ENCODE data around the gene GABRE.

Gene GABRE

DNA sequence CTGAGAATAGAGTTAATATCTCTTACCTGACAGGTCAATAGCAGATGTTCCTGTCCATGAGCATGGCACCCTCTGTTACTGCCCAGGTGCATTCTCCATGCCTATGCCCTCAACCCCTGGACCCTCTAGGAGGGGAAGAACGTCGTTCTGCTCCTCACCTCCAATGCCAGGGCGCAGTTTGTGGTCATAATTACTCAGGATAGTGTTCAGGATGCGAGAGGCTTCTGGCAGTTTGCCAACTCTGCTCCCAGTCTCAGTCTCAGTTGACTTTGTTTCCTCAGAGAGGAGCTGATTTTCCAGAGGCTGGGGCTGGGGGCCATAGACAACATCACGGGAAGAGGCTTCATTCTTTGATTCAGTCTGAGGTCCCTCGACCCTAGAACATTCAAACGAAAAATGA, 4.4 kb downstream of the GABRE start:
- no peaks in the 10 kb centered on the region for H3K9me3 ChIP-seq (ENCODE audit: low read length)
- H3K36me3 ChIP-seq (ENCODE audit: insufficient read depth, low read length): no peaks in the 10 kb centered on the region
- no peak overlapping the region for H3K9ac ChIP-seq (ENCODE audit: low read length)

DNA sequence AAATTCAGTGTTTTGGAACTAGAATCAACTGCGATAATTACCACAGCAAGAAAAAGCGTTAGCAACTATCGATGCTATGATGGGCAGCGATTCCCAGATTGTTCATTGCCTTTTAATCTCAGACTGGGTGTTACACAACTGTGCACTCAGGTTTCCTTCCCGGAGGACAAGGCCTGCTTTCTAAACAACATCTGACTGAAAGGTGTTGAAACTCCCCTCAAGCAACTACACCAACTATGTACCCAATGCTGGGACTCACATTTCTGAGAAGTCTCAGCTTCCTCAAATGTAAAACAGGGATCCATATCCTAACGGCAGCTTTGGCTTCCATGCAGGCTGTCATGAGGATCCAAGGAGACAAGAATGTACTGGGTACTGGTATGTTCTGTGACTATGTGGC, 8.2 kb downstream of the GABRE start:
- no peak overlapping the region for H3K4me2 ChIP-seq (ENCODE audit: low read length)
- no peak overlapping the region for H2AFZ ChIP-seq (ENCODE audit: low read length)
- TF ChIP-seq, protein P1, sequence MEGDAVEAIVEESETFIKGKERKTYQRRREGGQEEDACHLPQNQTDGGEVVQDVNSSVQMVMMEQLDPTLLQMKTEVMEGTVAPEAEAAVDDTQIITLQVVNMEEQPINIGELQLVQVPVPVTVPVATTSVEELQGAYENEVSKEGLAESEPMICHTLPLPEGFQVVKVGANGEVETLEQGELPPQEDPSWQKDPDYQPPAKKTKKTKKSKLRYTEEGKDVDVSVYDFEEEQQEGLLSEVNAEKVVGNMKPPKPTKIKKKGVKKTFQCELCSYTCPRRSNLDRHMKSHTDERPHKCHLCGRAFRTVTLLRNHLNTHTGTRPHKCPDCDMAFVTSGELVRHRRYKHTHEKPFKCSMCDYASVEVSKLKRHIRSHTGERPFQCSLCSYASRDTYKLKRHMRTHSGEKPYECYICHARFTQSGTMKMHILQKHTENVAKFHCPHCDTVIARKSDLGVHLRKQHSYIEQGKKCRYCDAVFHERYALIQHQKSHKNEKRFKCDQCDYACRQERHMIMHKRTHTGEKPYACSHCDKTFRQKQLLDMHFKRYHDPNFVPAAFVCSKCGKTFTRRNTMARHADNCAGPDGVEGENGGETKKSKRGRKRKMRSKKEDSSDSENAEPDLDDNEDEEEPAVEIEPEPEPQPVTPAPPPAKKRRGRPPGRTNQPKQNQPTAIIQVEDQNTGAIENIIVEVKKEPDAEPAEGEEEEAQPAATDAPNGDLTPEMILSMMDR (IDR thresholded peaks at IDR 0.05; ENCODE audit: low read length): no peak
- no peak for TF ChIP-seq EZH2 (IDR thresholded peaks at IDR 0.05; ENCODE audit: borderline replicate concordance, low read length)
- H3K9ac ChIP-seq (ENCODE audit: low read length): no peak overlapping the region
- no peaks in the 10 kb centered on the region for H3K9me2 ChIP-seq (ENCODE audit: low read depth, low read length)
- H3K4me3 ChIP-seq (ENCODE audit: low read depth, low read length, poor library complexity, severe bottlenecking): no peak overlapping the region
- no peaks in the 10 kb centered on the region for H3K27me3 ChIP-seq (ENCODE audit: insufficient read depth, low read length)
- no peak overlapping the region for H3K27ac ChIP-seq (ENCODE audit: low read depth, low read length, poor library complexity, severe bottlenecking)
- H3K79me2 ChIP-seq (ENCODE audit: insufficient read depth, low read length): no peaks in the 10 kb centered on the region
- no peaks in the 10 kb centered on the region for H3F3A ChIP-seq (ENCODE audit: insufficient read depth, low read length)
- H3K9me3 ChIP-seq (ENCODE audit: low read length): no peaks in the 10 kb centered on the region
- H3K4me1 ChIP-seq (ENCODE audit: insufficient read depth, low read length, severe bottlenecking): no peaks in the 10 kb centered on the region
- no peaks in the 10 kb centered on the region for H4K20me1 ChIP-seq (ENCODE audit: insufficient read depth, low read length)
- H3K36me3 ChIP-seq (ENCODE audit: insufficient read depth, low read length): no peaks in the 10 kb centered on the region

More for the DNA sequence above, 4.4 kb downstream of the GABRE start:
- Histone ChIP-seq H2AFZ (ENCODE audit: low read length) (no peak overlapping the region), H3K4me2 (ENCODE audit: low read length) (no peak overlapping the region), H3F3A (ENCODE audit: insufficient read depth, low read length) (no peaks in the 10 kb centered on the region), H4K20me1 (ENCODE audit: insufficient read depth, low read length) (no peaks in the 10 kb centered on the region), H3K27me3 (ENCODE audit: insufficient read depth, low read length) (no peaks in the 10 kb centered on the region), H3K79me2 (ENCODE audit: insufficient read depth, low read length) (no peaks in the 10 kb centered on the region), H3K4me3 (ENCODE audit: low read depth, low read length, poor library complexity, severe bottlenecking) (no peak overlapping the region), H3K27ac (ENCODE audit: low read depth, low read length, poor library complexity, severe bottlenecking) (no peak overlapping the region), H3K4me1 (ENCODE audit: insufficient read depth, low read length, severe bottlenecking) (no peaks in the 10 kb centered on the region), H3K9me2 (ENCODE audit: low read depth, low read length) (no peaks in the 10 kb centered on the region)
- no peak for TF ChIP-seq EZH2 (IDR thresholded peaks at IDR 0.05; ENCODE audit: borderline replicate concordance, low read length)
- TF ChIP-seq, protein P1 (IDR thresholded peaks at IDR 0.05; ENCODE audit: low read length): no peak

DNA sequence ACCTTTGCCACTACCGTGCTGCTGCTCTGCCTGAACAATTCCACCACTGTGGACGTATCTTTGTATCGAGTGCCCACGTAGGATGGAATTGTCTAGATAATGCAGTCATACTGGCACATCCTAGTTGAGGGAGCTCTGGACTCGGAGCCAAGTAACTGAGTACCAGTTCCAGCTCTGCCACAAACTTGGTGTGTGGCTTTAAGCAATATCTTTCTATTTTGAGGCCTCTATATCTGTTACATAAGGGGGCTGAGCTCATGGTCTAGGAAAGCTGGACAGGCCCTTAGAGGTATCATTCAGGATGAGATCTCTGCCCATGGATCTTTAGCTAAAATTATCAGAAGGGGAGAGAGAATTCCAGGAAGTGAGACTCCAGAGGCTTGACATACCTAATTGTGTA, 12.4 kb downstream of the GABRE start:
- H3K9me3 ChIP-seq (ENCODE audit: low read length): no peaks in the 10 kb centered on the region
- no peaks in the 10 kb centered on the region for H3K27me3 ChIP-seq (ENCODE audit: insufficient read depth, low read length)
- H4K20me1 ChIP-seq (ENCODE audit: insufficient read depth, low read length): no peaks in the 10 kb centered on the region
- no peak overlapping the region for H3K9ac ChIP-seq (ENCODE audit: low read length)
- no peaks in the 10 kb centered on the region for H3F3A ChIP-seq (ENCODE audit: insufficient read depth, low read length)
- no peak overlapping the region for H2AFZ ChIP-seq (ENCODE audit: low read length)
- no peaks in the 10 kb centered on the region for H3K79me2 ChIP-seq (ENCODE audit: insufficient read depth, low read length)
- H3K4me2 ChIP-seq (ENCODE audit: low read length): no peak overlapping the region
- TF ChIP-seq, protein P1 (IDR thresholded peaks at IDR 0.05; ENCODE audit: low read length): no peak
- no peak for TF ChIP-seq EZH2 (IDR thresholded peaks at IDR 0.05; ENCODE audit: borderline replicate concordance, low read length)
- H3K9me2 ChIP-seq (ENCODE audit: low read depth, low read length): no peaks in the 10 kb centered on the region
- no peaks in the 10 kb centered on the region for H3K36me3 ChIP-seq (ENCODE audit: insufficient read depth, low read length)
- H3K4me1 ChIP-seq (ENCODE audit: insufficient read depth, low read length, severe bottlenecking): no peaks in the 10 kb centered on the region
- no peak overlapping the region for H3K27ac ChIP-seq (ENCODE audit: low read depth, low read length, poor library complexity, severe bottlenecking)
- no peak overlapping the region for H3K4me3 ChIP-seq (ENCODE audit: low read depth, low read length, poor library complexity, severe bottlenecking)
